Memory B cell (primary cell): ENCODE measurements around the gene NLRP5.

Experiments
- ATAC-seq: fragments of 150-1000 bp; cut with Tn5 transposase; 2 replicates; pipeline ENCODE4 v1.10.0; 2021; ENCODE audit warnings: low read depth, mild to moderate bottlenecking, moderate library complexity
- DNase-seq, 2 donors: peaks; one replicate each; pipeline ENCODE4 v3.0.0; 2022; ENCODE audit warnings: low spot score in 2 of 2
- H3K27ac Mint-ChIP-seq: one replicate; pipeline ENCODE4 v1.8.0; 2022; ENCODE audit warnings: mild to moderate bottlenecking, moderate library complexity, mixed read lengths
- H3K27me3 Mint-ChIP-seq: one replicate; pipeline ENCODE4 v1.8.0; 2022; ENCODE audit warnings: mixed read lengths
- H3K36me3 Mint-ChIP-seq: one replicate; pipeline ENCODE4 v1.8.0; 2022; ENCODE audit warnings: mild to moderate bottlenecking, mixed read lengths
- H3K4me1 Mint-ChIP-seq: one replicate; pipeline ENCODE4 v1.8.0; 2022; ENCODE audit warnings: mixed read lengths
- H3K4me3 Mint-ChIP-seq: one replicate; pipeline ENCODE4 v1.8.0; 2022; ENCODE audit warnings: mild to moderate bottlenecking, moderate library complexity, mixed read lengths
- H3K9me3 Mint-ChIP-seq: one replicate; pipeline ENCODE4 v1.8.0; 2022; ENCODE audit warnings: mixed read lengths

The NLRP5 gene

GRCh38 chr19:56085571-56086275 is 99.1 kb downstream of the NLRP5 start:
- Mint-ChIP-seq H3K9me3 (no peaks in the 10 kb centered on the region), H3K27me3 (no peaks in the 10 kb centered on the region), H3K4me1 (peaks cover 17% of the 10 kb centered on the region), H3K36me3 (peaks cover 2% of the 10 kb centered on the region), H3K4me3 (no peak overlapping the region), H3K27ac (no peak overlapping the region)
- no peak for DNase-seq
- ATAC-seq, result no peak

- no peak for DNase-seq
- no peaks in the 10 kb centered on the region for H3K9me3 Mint-ChIP-seq
- H3K36me3 Mint-ChIP-seq, result peaks cover 5% of the 10 kb centered on the region
- no peak for ATAC-seq
- H3K4me3 Mint-ChIP-seq, result no peak overlapping the region
- peaks cover 6% of the 10 kb centered on the region for H3K4me1 Mint-ChIP-seq
- no peaks in the 10 kb centered on the region for H3K27me3 Mint-ChIP-seq
- H3K27ac Mint-ChIP-seq, result no peak overlapping the region
Measured at GRCh38 chr19:56086671-56087430, 100.3 kb downstream of the NLRP5 start.

- ATAC-seq (no peak), DNase-seq (no peak)
- Mint-ChIP-seq H3K27ac (no peak overlapping the region), H3K4me1 (peaks cover 5% of the 10 kb centered on the region), H3K27me3 (no peaks in the 10 kb centered on the region), H3K36me3 (peaks cover 9% of the 10 kb centered on the region), H3K9me3 (no peaks in the 10 kb centered on the region), H3K4me3 (no peak overlapping the region)
Measured at GRCh38 chr19:56087647-56088496, 101.3 kb downstream of the NLRP5 start.

GRCh38 chr19:56088497-56089215 is 102.1 kb downstream of the NLRP5 start:
- Mint-ChIP-seq H3K36me3 (peaks cover 15% of the 10 kb centered on the region), H3K27me3 (no peaks in the 10 kb centered on the region), H3K4me3 (no peak overlapping the region), H3K9me3 (no peaks in the 10 kb centered on the region), H3K4me1 (peaks cover 6% of the 10 kb centered on the region), H3K27ac (no peak overlapping the region)
- DNase-seq (no peak), ATAC-seq (no peak)

- Mint-ChIP-seq H3K27me3 (no peaks in the 10 kb centered on the region), H3K27ac (no peak overlapping the region), H3K4me1 (peaks cover 6% of the 10 kb centered on the region), H3K4me3 (no peak overlapping the region), H3K36me3 (peaks cover 17% of the 10 kb centered on the region), H3K9me3 (no peaks in the 10 kb centered on the region)
- ATAC-seq (no peak), DNase-seq (no peak)
Measured at GRCh38 chr19:56089344-56089743, 102.8 kb downstream of the NLRP5 start.

- Mint-ChIP-seq H3K36me3 (peaks cover 23% of the 10 kb centered on the region), H3K27ac (no peak overlapping the region), H3K27me3 (no peaks in the 10 kb centered on the region), H3K4me3 (no peak overlapping the region), H3K4me1 (peaks cover 6% of the 10 kb centered on the region), H3K9me3 (no peaks in the 10 kb centered on the region)
- DNase-seq, result no peak
- no peak for ATAC-seq
Measured at GRCh38 chr19:56091066-56091490, 104.5 kb downstream of the NLRP5 start.

- no peak for ATAC-seq
- H3K36me3 Mint-ChIP-seq, result peaks cover 23% of the 10 kb centered on the region
- no peaks in the 10 kb centered on the region for H3K9me3 Mint-ChIP-seq
- H3K27me3 Mint-ChIP-seq, result no peaks in the 10 kb centered on the region
- H3K4me3 Mint-ChIP-seq, result no peak overlapping the region
- H3K27ac Mint-ChIP-seq, result no peak overlapping the region
- DNase-seq, result no peak
- H3K4me1 Mint-ChIP-seq, result peaks cover 6% of the 10 kb centered on the region
Measured at GRCh38 chr19:56091751-56092546, 105.4 kb downstream of the NLRP5 start.

- H3K4me3 Mint-ChIP-seq, result no peak overlapping the region
- no peak for ATAC-seq
- H3K4me1 Mint-ChIP-seq, result peaks cover 6% of the 10 kb centered on the region
- H3K9me3 Mint-ChIP-seq, result no peaks in the 10 kb centered on the region
- H3K27me3 Mint-ChIP-seq, result no peaks in the 10 kb centered on the region
- H3K36me3 Mint-ChIP-seq, result peaks cover 23% of the 10 kb centered on the region
- no peak overlapping the region for H3K27ac Mint-ChIP-seq
- no peak for DNase-seq
Measured at GRCh38 chr19:56092685-56093631, 106.4 kb downstream of the NLRP5 start.

GRCh38 chr19:56094449-56094848 is 107.9 kb downstream of the NLRP5 start:
- ATAC-seq, result no peak
- DNase-seq, result no peak
- peaks cover 6% of the 10 kb centered on the region for H3K4me1 Mint-ChIP-seq
- H3K36me3 Mint-ChIP-seq, result peaks cover 25% of the 10 kb centered on the region
- no peaks in the 10 kb centered on the region for H3K9me3 Mint-ChIP-seq
- no peaks in the 10 kb centered on the region for H3K27me3 Mint-ChIP-seq
- no peak overlapping the region for H3K27ac Mint-ChIP-seq
- no peak overlapping the region for H3K4me3 Mint-ChIP-seq

- no peak for ATAC-seq
- H3K27ac Mint-ChIP-seq, result no peak overlapping the region
- no peak for DNase-seq
Measured at GRCh38 chr19:56096665-56097064, 110.1 kb downstream of the NLRP5 start.

GRCh38 chr19:56097306-56097705 is 110.7 kb downstream of the NLRP5 start:
- H3K9me3 Mint-ChIP-seq, result no peaks in the 10 kb centered on the region
- peaks cover 27% of the 10 kb centered on the region for H3K36me3 Mint-ChIP-seq
- DNase-seq (no peak), ATAC-seq (no peak)
- no peak overlapping the region for H3K27ac Mint-ChIP-seq
- no peaks in the 10 kb centered on the region for H3K27me3 Mint-ChIP-seq
- H3K4me3 Mint-ChIP-seq, result no peak overlapping the region
- peaks cover 4% of the 10 kb centered on the region for H3K4me1 Mint-ChIP-seq

More at GRCh38 chr19:56096665-56097064, 110.1 kb downstream of the NLRP5 start:
- Mint-ChIP-seq H3K9me3 (no peaks in the 10 kb centered on the region), H3K4me3 (no peak overlapping the region), H3K4me1 (peaks cover 4% of the 10 kb centered on the region), H3K27me3 (no peaks in the 10 kb centered on the region), H3K36me3 (peaks cover 27% of the 10 kb centered on the region)

- ATAC-seq (no peak), DNase-seq (no peak)
- Mint-ChIP-seq H3K4me1 (peaks cover 2% of the 10 kb centered on the region), H3K9me3 (no peaks in the 10 kb centered on the region), H3K4me3 (no peak overlapping the region), H3K27ac (no peak overlapping the region), H3K36me3 (peaks cover 25% of the 10 kb centered on the region), H3K27me3 (no peaks in the 10 kb centered on the region)
Measured at GRCh38 chr19:56097776-56098175, 111.2 kb downstream of the NLRP5 start.
